GM12872 (cell line): Measurements from ENCODE around the gene VAC14.

Experiments used
- TF ChIP-seq, protein P1 (sequence below): IDR thresholded peaks from 3 replicates; pipeline ENCODE4 v1.5.1; 2011; ENCODE audit warnings: low read depth, mild to moderate bottlenecking, low read length, moderate library complexity; ENCODE audit not compliant: insufficient read depth

Gene VAC14

DNA sequence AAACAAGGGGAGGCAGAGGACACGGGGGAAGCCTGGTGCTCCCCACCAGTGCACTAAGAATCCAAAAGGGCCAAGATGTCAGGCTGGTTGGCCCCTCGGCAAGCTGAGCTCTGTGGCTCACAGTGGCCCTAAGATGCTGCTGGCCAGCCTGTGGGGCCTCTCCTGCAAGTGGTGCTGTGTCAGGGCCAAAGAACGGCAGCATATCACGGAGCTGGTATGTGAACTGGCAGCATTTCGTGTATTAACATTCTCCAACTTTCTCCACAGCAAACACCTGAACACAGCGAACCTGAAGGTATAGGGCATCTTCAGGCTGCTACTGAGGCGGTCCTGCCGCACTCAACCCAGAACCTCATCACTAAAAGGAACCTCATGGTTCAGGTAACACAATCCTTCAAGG, 34.8 kb downstream of the VAC14 start:
- TF ChIP-seq, protein P1, sequence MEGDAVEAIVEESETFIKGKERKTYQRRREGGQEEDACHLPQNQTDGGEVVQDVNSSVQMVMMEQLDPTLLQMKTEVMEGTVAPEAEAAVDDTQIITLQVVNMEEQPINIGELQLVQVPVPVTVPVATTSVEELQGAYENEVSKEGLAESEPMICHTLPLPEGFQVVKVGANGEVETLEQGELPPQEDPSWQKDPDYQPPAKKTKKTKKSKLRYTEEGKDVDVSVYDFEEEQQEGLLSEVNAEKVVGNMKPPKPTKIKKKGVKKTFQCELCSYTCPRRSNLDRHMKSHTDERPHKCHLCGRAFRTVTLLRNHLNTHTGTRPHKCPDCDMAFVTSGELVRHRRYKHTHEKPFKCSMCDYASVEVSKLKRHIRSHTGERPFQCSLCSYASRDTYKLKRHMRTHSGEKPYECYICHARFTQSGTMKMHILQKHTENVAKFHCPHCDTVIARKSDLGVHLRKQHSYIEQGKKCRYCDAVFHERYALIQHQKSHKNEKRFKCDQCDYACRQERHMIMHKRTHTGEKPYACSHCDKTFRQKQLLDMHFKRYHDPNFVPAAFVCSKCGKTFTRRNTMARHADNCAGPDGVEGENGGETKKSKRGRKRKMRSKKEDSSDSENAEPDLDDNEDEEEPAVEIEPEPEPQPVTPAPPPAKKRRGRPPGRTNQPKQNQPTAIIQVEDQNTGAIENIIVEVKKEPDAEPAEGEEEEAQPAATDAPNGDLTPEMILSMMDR = no peak

DNA sequence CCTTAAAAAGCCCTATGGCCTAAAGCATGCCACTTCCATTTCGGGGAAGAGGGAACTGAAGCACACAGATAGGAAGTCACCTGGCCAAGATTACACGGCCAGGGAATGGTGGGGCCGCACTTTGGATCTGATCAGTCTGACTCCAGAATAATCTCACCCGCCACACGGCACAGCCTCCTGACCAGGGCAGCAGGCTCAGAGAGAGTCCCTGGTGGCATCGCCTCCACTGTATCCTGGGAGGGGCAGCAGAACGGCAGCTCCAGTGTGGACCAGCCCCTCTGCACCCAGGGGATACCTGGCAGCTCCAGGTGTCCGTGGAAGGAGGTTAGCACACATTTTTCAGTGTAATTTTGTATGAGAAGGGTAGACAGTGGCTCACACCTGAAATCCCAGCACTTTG, 35.5 kb downstream of the VAC14 start:
- TF ChIP-seq, protein P1 = no peak

DNA sequence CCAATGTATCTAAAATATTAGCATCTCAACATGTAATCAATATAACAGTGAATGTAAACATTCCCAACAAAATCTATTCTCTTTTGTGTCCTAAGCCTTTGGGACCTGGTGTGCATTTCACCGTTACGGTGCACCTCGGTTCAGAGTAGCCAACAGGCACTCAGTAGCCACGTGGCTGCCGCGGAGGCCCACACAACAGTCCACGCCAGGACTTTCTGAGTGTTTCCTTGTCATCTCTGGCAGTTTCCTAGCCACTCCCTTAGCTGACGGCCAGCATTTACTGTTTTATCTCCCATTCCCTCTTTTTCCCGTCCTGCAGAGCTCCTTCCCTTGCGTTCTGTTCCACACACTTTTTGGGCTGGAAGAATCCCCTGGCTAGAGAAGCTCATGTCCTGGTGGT, 36.3 kb downstream of the VAC14 start:
- TF ChIP-seq, protein P1 = no peak

DNA sequence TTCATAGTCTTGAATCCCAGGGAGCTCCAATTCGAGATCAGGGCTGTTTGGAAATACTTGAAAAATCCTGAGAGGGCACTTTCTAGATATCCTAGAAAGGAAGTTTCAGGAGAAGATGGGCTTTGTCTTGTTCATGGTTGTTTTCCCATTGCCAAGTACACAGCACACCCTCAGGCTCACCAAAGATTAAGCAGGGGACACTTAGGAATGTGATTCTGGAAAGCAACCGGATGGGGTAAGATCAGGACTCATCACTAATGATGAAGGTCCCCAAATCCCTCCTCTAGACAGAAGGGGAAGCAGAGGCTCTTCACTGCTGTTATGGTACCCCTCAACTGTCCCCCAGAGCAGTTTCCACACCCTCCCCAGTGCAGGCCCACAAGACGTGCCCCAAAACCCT, 40.7 kb downstream of the VAC14 start:
- TF ChIP-seq, protein P1 = no peak

DNA sequence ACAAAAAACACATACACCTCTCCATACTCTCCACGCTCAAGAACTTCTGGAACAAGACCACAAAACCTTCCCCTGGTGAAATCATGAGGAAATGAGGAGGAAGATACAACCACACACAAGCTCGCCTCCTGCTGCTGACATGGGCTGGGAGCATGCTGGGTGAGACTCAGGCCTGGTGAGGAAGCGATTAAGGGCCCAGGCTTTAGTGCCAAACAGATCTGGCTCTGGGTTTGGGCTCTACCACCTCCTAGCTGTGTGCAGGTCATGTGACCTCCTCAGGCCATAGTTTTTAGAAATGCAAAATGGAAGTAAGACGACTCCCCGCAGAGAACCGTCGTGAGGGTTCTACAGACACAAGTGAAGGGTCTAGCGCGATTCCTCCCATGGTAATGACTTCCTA, 41.3 kb downstream of the VAC14 start:
- TF ChIP-seq, protein P1 = no peak

DNA sequence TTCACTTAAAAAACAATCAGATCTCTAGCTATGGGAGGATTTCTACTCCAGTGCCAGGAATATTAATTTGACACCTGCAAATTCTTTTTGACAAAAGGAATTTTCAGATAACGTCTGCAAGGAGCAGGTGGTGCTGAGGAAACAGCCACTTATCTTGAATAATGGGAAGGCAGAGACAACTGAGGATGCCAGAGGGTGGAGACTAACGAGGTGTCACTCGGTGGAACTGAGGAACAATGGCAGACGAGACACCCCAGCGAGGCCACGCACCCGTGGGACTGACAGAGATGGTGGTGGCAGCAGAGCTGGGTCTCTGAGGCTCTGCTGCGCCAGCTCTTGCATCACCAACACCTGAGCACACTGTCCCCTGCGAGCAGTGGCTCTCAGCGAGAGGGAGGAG, 42.2 kb downstream of the VAC14 start:
- TF ChIP-seq, protein P1 = no peak

DNA sequence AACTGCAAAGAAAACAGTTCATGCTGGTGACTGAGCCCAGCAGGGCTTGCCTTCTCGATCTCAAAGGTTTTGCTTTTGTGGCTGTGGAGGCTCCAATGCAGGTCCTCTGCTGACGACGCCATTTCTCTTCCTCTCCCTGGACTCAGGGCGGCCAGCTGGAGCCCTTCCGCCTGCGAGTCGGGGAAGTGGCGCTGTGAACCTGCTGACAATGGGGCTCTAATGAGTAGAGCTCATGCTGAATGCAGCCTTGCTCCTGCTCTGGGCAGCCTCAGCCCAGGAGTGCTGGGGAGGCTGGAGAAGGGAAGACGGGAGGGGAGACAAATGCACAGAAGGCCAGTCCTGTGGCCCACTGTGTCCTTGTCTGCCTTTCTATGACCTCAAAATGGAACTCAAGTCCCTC, 43.8 kb downstream of the VAC14 start:
- TF ChIP-seq, protein P1 = no peak

DNA sequence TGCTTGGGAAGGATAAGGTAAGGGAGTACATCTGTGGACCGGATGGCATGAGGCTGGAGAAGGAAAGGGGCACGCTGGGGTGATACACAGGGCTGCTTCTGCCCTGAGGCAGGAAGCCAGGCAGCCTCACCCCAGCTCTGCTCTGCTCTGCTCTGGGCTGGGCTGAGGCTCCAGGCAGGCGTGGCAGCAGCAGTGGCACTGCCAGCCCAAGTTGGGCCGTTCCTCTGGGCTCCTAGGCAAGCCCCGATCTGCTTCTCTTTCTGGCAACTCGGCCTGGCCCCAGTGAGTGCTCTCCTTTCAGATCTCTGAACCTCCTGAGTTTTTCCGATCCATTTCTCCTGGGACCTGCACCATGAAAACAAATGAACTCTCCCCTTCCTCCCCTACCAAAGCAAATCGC, 44.9 kb downstream of the VAC14 start:
- TF ChIP-seq, protein P1 = no peak
